HFFc6 (cell line): ENCODE measurements around the gene PDE4D. TPM values are rescaled to one million over a fixed set of nuclear protein-coding genes. Genes with fewer than 3 reads are reported as not detected.

Experiments used
- DNase-seq: peaks from one replicate; pipeline ENCODE4 v3.0.0-alpha.2; 2018
- H3K27ac Mint-ChIP-seq: 2 replicates; pipeline ENCODE4 v1.8.0; 2020; ENCODE audit warnings: mild to moderate bottlenecking, mixed read lengths
- H3K27me3 Mint-ChIP-seq: 2 replicates; pipeline ENCODE4 v1.8.0; 2021; ENCODE audit warnings: mild to moderate bottlenecking, moderate library complexity, mixed read lengths; ENCODE audit not compliant: insufficient read depth
- H3K36me3 Mint-ChIP-seq: 2 replicates; pipeline ENCODE4 v1.8.0; 2021; ENCODE audit warnings: low read depth, mixed read lengths
- H3K4me1 Mint-ChIP-seq: 2 replicates; pipeline ENCODE4 v1.8.0; 2020; ENCODE audit warnings: low read depth, mixed read lengths
- H3K4me3 Mint-ChIP-seq: 2 replicates; pipeline ENCODE4 v1.8.0; 2020; ENCODE audit warnings: mild to moderate bottlenecking, moderate library complexity, mixed read lengths
- H3K9me3 Mint-ChIP-seq: 2 replicates; pipeline ENCODE4 v1.8.0; 2020; ENCODE audit warnings: mild to moderate bottlenecking, mixed read lengths
- total RNA-seq, 6 experiments: library from RNA; stranded (reverse); fragmentation: NEBNext Ultra II Directional; extraction: Animal tissue kit (Norgen Biotek cat#: 25700); gene quantifications; 2 replicates in 1 of 6; 3 replicates in 5 of 6; pipeline ENCODE4 v1.2.3, GENCODE V29; 2021
- TF ChIP-seq, protein P1 (sequence below): fragments of 200-600 bp; sonication (generic); IDR thresholded peaks from 2 replicates; pipeline ENCODE4 v1.5.0; 2021; ENCODE audit warnings: antibody characterized with exemption, mild to moderate bottlenecking

PDE4D gene
- total RNA-seq, 6 experiments from 2014 or later = 1.8 to 7.3 (median 6.2) TPM

DNA sequence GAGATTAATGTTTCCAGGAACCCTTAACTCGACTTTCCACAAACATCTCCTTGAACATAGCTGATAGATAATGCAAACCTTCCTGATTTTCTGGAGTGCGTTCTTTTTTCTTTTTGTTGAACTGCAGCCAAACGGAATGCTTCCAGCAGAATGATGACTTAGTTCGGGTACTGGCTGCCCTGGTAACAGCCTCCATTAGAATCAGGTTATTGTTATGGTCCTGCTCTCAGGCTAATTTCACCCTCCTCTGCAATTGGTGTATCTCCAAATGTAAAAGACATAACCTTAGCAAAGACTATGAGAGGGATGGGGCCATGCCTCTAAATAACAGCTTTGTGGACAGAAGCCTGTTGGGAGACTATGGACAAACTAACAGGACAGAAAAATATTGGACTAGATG is 116.5 kb downstream of the PDE4D start:
- no peak overlapping the region for H3K27ac Mint-ChIP-seq
- H3K9me3 Mint-ChIP-seq = no peaks in the 10 kb centered on the region
- no peaks in the 10 kb centered on the region; the same call in 1 of the 2 replicates for H3K27me3 Mint-ChIP-seq
- TF ChIP-seq, protein P1, sequence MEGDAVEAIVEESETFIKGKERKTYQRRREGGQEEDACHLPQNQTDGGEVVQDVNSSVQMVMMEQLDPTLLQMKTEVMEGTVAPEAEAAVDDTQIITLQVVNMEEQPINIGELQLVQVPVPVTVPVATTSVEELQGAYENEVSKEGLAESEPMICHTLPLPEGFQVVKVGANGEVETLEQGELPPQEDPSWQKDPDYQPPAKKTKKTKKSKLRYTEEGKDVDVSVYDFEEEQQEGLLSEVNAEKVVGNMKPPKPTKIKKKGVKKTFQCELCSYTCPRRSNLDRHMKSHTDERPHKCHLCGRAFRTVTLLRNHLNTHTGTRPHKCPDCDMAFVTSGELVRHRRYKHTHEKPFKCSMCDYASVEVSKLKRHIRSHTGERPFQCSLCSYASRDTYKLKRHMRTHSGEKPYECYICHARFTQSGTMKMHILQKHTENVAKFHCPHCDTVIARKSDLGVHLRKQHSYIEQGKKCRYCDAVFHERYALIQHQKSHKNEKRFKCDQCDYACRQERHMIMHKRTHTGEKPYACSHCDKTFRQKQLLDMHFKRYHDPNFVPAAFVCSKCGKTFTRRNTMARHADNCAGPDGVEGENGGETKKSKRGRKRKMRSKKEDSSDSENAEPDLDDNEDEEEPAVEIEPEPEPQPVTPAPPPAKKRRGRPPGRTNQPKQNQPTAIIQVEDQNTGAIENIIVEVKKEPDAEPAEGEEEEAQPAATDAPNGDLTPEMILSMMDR = no peak
- no peaks in the 10 kb centered on the region; the same call in 1 of the 2 replicates for H3K4me1 Mint-ChIP-seq
- H3K4me3 Mint-ChIP-seq = no peak overlapping the region
- no peak for DNase-seq
- H3K36me3 Mint-ChIP-seq = no peaks in the 10 kb centered on the region

DNA sequence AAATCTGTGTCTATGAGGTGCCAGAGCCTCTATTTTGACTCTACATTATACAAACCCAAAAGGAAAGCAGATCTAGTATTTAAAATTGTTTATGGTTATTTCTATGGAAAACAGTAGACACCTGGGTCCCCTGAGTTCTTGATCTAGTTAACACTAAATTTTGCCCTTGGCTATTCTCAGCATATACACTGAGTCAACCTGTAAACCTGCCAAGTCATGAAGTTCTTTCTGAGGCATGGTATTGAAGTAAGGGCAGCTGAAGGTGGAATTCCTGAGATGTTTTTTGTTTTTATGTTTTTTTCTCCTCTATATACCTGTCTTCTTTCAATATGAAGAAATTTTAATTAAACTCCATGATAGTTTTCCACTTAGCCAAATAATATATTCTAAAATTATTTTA is 120.2 kb downstream of the PDE4D start:
- Mint-ChIP-seq H3K27ac (no peak overlapping the region), H3K36me3 (no peaks in the 10 kb centered on the region), H3K9me3 (no peaks in the 10 kb centered on the region), H3K27me3 (no peaks in the 10 kb centered on the region; the same call in 1 of the 2 replicates), H3K4me1 (peaks cover 18% of the 10 kb centered on the region), H3K4me3 (no peak overlapping the region)
- TF ChIP-seq, protein P1 = no peak
- DNase-seq = no peak

DNA sequence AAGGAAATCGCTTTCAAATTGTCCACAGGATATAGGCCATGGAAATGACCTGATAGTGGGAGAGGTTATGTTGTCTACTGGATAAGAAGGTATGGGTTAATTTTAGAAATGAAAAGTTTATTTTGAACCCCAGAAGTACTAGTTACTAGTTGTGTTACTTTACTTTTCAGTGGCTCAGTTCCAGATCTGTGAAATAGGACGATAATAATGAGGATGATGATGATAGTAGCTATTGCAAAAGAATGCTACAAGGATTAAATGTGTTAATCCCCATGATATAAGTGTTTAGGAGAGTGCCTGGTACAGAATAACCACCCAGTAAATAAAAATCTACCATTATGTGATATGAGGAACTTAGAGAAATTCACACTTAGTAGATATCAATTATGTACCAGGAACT is 120.8 kb downstream of the PDE4D start:
- Mint-ChIP-seq H3K36me3 (no peaks in the 10 kb centered on the region), H3K27ac (no peak overlapping the region), H3K9me3 (no peaks in the 10 kb centered on the region), H3K4me1 (peaks cover 23% of the 10 kb centered on the region), H3K27me3 (peaks cover 4% of the 10 kb centered on the region; the same call in 1 of the 2 replicates), H3K4me3 (no peak overlapping the region)
- TF ChIP-seq, protein P1 = no peak
- no peak for DNase-seq

DNA sequence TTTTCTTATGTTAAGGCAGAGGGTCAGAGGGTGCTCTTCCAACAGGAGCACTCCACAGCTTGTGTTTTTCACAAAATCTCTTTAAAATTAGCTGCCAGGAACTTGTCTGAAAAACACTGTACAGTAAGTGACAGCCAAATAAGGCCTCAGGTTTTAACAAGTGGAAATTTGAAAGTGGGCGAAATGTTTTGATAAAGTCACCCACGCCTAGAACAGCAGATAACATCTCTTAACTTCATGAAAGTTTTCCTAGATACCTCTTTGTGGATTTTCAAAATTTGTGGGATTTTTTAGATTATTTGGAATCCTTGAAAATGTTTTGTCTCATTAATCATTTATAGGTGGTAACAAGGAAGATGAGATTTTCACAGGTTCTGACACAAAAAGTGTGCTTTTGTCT is 121.3 kb downstream of the PDE4D start:
- TF ChIP-seq, protein P1 = no peak
- Mint-ChIP-seq H3K27ac (no peak overlapping the region), H3K4me3 (no peak overlapping the region), H3K9me3 (no peaks in the 10 kb centered on the region), H3K36me3 (no peaks in the 10 kb centered on the region), H3K27me3 (peaks cover 4% of the 10 kb centered on the region; the same call in 1 of the 2 replicates), H3K4me1 (peaks cover 23% of the 10 kb centered on the region)
- DNase-seq = no peak

DNA sequence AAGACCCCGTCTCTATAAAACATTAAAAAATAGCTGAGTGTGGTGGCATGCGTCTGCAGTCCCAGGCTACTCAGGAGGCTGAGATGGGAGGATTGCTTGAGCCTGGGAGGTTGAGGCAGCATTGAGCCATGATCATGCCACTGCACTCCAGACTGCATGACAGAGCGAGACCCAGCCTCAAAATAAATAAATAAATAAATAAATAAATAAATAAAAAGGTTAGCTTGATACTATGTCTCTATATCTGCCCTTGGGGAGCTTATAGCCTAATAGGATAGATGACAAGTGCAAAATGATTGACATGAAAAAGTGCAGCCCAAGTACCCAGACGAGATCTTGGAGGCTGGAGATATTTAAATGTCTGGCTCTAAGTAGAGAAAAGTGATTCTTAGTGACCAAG is 122.6 kb downstream of the PDE4D start:
- no peaks in the 10 kb centered on the region for H3K36me3 Mint-ChIP-seq
- peaks cover 4% of the 10 kb centered on the region; the same call in 1 of the 2 replicates for H3K27me3 Mint-ChIP-seq
- TF ChIP-seq, protein P1 = no peak
- no peak for DNase-seq
- H3K27ac Mint-ChIP-seq = no peak overlapping the region
- no peaks in the 10 kb centered on the region for H3K9me3 Mint-ChIP-seq
- no peak overlapping the region for H3K4me3 Mint-ChIP-seq
- H3K4me1 Mint-ChIP-seq = peaks cover 23% of the 10 kb centered on the region

DNA sequence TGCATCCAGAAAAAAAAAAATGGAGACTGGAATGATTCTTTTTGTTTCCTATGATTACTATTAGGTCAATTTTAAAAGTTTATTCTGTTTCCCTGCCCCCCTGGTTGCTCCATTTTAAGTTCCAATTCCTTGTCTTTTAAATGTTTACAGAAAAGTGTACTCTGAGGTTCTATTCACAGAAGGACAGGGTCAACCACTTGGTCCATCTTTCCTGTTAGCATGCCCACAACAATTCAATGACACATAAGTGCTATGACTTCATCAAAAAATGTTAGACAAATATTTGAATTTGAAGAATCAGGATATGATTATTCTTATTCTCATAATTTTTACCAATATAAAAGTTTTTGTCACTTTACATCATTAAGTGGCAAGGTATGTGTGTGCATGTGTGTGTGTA is 123.7 kb downstream of the PDE4D start:
- Mint-ChIP-seq H3K4me3 (no peak overlapping the region), H3K4me1 (peaks cover 23% of the 10 kb centered on the region), H3K27me3 (peaks cover 8% of the 10 kb centered on the region; the same call in 1 of the 2 replicates), H3K9me3 (no peaks in the 10 kb centered on the region), H3K36me3 (no peaks in the 10 kb centered on the region), H3K27ac (no peak overlapping the region)
- no peak for DNase-seq
- TF ChIP-seq, protein P1 = no peak
